Hepatocyte (in vitro differentiated cells): ENCODE data around the gene PHLDA2. TPM values are rescaled to one million over a fixed set of nuclear protein-coding genes. Genes with fewer than 3 reads are reported as not detected.

Source experiments
- DNase-seq: peaks from one replicate; pipeline ENCODE4 v3.0.0-alpha.2; 2016; ENCODE audit warnings: low spot score
- H2AFZ ChIP-seq: fragments of 200-600 bp; sonication (generic); 2 replicates; pipeline ENCODE4 v1.6.0; 2016; ENCODE audit warnings: antibody characterized with exemption, mild to moderate bottlenecking
- H3K27ac ChIP-seq: fragments of 200-600 bp; sonication (generic); 2 replicates; pipeline ENCODE4 v1.5.1; 2016; ENCODE audit warnings: mild to moderate bottlenecking
- H3K27me3 ChIP-seq: fragments of 200-600 bp; sonication (generic); 2 replicates; pipeline ENCODE4 v1.6.1; 2016
- H3K36me3 ChIP-seq: fragments of 200-600 bp; sonication (generic); replicated peaks from 2 replicates; pipeline ENCODE4 v1.5.1; 2016; ENCODE audit warnings: low read depth; ENCODE audit not compliant: insufficient read depth
- H3K4me1 ChIP-seq: fragments of 200-600 bp; sonication (generic); 2 replicates; pipeline ENCODE4 v1.5.1; 2016; ENCODE audit warnings: mild to moderate bottlenecking, moderate library complexity; ENCODE audit not compliant: insufficient read depth
- H3K4me2 ChIP-seq: fragments of 200-600 bp; sonication (generic); 2 replicates; pipeline ENCODE4 v1.6.0; 2016
- H3K4me3 ChIP-seq: fragments of 200-600 bp; sonication (generic); 2 replicates; pipeline ENCODE4 v1.5.1; 2016; ENCODE audit warnings: mild to moderate bottlenecking
- H3K79me2 ChIP-seq: fragments of 200-600 bp; sonication (generic); 2 replicates; pipeline ENCODE4 v1.6.0; 2017; ENCODE audit warnings: mild to moderate bottlenecking
- H3K9me2 ChIP-seq: fragments of 200-600 bp; sonication (generic); replicated peaks from 2 replicates; pipeline ENCODE4 v1.6.0; 2017; ENCODE audit warnings: mild to moderate bottlenecking; ENCODE audit not compliant: insufficient read depth
- H3K9me3 ChIP-seq: fragments of 200-600 bp; sonication (generic); 2 replicates; pipeline ENCODE4 v1.5.1; 2016; ENCODE audit warnings: low read depth, mild to moderate bottlenecking
- H4K20me1 ChIP-seq: fragments of 200-600 bp; sonication (generic); 2 replicates; pipeline ENCODE4 v1.6.0; 2016; ENCODE audit warnings: mild to moderate bottlenecking; ENCODE audit not compliant: insufficient read depth, poor library complexity, severe bottlenecking
- EZH2 ChIP-seq: fragments of 200-600 bp; sonication (generic); IDR thresholded peaks from 2 replicates; pipeline ENCODE4 v1.6.1; 2016; ENCODE audit warnings: antibody characterized with exemption, mild to moderate bottlenecking, borderline replicate concordance
- EZH2phosphoT487 ChIP-seq: fragments of 200-600 bp; sonication (generic); IDR thresholded peaks from one replicate; pipeline ENCODE4 v1.6.1; 2018; ENCODE audit warnings: antibody characterized with exemption, mild to moderate bottlenecking, low read depth, moderate library complexity; ENCODE audit not compliant: unreplicated experiment, severe bottlenecking
- WGBS: methylation state at CpG from one replicate; pipeline ENCODE4 v1.1.6; 2016; ENCODE audit warnings: low lambda C conversion rate; ENCODE audit errors: missing lambda C conversion rate; 5-methylcytosine and 5-hydroxymethylcytosine counted together
- polyA plus RNA-seq: library from polyadenylated mRNA; unstranded; fragments of >200 nt; fragmentation: Nextera tagmentation; extraction: Ambion mirVana; gene quantifications from 2 replicates; pipeline ENCODE4 v1.2.1, GENCODE V29; 2016
- total RNA-seq: library from RNA; depleted of rRNA; stranded (reverse); fragments of >200 nt; gene quantifications from 2 replicates; pipeline ENCODE4 v1.2.3, GENCODE V29; 2014
- TF ChIP-seq, protein P1 (sequence below): fragments of 200-600 bp; sonication (generic); IDR thresholded peaks from 2 replicates; pipeline ENCODE4 v1.5.1; 2016; ENCODE audit warnings: antibody characterized with exemption, mild to moderate bottlenecking; ENCODE audit not compliant: poor library complexity

Gene PHLDA2
- total and polyA plus RNA-seq, 2 experiments from 2014 or later = 7.1 to 62.4 TPM

DNA sequence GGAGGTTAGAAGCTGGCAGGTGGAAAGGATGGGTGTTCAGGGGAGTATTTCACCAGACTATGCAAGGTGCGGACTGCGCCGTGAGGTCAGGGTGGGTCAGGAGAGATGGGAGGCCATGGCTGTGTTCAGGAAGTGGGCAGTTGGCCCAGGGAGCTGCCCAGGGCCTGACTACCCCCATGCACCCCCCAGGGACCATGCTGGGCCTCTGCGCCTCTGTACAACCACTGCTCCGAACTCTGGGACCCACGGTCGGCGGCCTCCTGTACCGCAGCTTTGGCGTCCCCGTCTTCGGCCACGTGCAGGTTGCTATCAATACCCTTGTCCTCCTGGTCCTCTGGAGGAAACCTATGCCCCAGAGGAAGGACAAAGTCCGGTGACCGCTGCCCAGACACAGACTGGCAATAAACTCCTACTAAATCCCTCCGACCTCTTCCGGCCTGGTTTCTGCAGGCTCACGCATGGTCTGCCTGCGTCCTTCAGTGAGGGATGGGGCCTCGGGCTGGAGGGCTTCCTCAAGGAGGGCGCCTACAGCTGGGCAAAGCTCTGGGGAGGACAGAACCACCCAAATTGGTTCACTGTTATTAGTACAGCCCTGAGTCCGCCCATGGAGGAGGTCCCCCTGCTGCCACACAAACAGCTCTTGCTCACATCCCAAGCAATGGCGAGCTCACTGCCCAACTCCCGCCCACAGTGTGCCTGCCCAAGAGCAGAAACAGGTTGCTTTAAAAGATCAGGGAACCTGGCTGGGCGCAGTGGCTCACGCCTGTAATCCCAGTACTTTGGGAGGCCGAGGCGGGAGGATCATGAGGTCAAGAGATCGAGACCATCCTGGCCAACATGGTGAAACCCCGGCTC is 4.2 kb downstream of the PHLDA2 start:
- WGBS = 93% methylated on average over 30 of the region's 30 CpGs
- H3K79me2 ChIP-seq = no peaks in the 10 kb centered on the region
- no peak overlapping the region for H3K4me2 ChIP-seq
- no peaks in the 10 kb centered on the region for H4K20me1 ChIP-seq
- no peaks in the 10 kb centered on the region for H3K36me3 ChIP-seq
- H3K4me1 ChIP-seq = peaks cover 14% of the 10 kb centered on the region
- peaks cover 25% of the 10 kb centered on the region for H3K27me3 ChIP-seq
- no peak for DNase-seq
- H3K9me3 ChIP-seq = no peaks in the 10 kb centered on the region
- H3K27ac ChIP-seq = no peak overlapping the region
- H2AFZ ChIP-seq = no peak overlapping the region
- TF ChIP-seq EZH2phosphoT487 = no peak
- TF ChIP-seq EZH2 = no peak
- TF ChIP-seq, protein P1, sequence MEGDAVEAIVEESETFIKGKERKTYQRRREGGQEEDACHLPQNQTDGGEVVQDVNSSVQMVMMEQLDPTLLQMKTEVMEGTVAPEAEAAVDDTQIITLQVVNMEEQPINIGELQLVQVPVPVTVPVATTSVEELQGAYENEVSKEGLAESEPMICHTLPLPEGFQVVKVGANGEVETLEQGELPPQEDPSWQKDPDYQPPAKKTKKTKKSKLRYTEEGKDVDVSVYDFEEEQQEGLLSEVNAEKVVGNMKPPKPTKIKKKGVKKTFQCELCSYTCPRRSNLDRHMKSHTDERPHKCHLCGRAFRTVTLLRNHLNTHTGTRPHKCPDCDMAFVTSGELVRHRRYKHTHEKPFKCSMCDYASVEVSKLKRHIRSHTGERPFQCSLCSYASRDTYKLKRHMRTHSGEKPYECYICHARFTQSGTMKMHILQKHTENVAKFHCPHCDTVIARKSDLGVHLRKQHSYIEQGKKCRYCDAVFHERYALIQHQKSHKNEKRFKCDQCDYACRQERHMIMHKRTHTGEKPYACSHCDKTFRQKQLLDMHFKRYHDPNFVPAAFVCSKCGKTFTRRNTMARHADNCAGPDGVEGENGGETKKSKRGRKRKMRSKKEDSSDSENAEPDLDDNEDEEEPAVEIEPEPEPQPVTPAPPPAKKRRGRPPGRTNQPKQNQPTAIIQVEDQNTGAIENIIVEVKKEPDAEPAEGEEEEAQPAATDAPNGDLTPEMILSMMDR = no peak
- no peaks in the 10 kb centered on the region for H3K9me2 ChIP-seq
- H3K4me3 ChIP-seq = no peak overlapping the region

DNA sequence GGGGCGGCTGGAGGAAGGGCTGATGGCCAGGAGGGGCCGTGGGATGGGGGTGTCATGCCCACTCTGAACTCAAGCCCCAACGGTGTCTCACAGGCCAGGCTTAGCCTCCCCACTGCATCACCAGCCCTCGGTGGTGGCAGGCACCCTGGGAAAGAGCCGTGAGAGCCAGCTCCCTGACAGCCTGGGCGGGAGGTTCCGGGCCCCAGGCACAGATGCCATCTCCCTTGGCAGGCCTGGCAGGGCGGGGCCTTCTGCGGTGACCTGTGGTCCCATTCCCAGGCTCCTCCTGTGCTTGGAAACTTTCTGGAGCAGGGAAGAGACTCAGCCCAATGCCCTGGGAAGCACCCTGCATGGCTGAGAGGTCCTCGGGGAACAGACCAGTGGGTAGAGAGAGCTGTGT is 4.8 kb downstream of the PHLDA2 start:
- TF ChIP-seq, protein P1 = no peak
- no peak for TF ChIP-seq EZH2
- TF ChIP-seq EZH2phosphoT487 = no peak
- H3K36me3 ChIP-seq = no peaks in the 10 kb centered on the region
- H3K9me2 ChIP-seq = no peaks in the 10 kb centered on the region
- no peak overlapping the region for H3K4me2 ChIP-seq
- no peaks in the 10 kb centered on the region for H3K9me3 ChIP-seq
- H3K27ac ChIP-seq = no peak overlapping the region
- peaks cover 21% of the 10 kb centered on the region for H3K27me3 ChIP-seq
- 82% methylated on average over 6 of the region's 10 CpGs for WGBS
- H3K79me2 ChIP-seq = no peaks in the 10 kb centered on the region
- peaks cover 10% of the 10 kb centered on the region for H3K4me1 ChIP-seq
- H3K4me3 ChIP-seq = no peak overlapping the region
- no peaks in the 10 kb centered on the region for H4K20me1 ChIP-seq
- DNase-seq = no peak
- H2AFZ ChIP-seq = no peak overlapping the region

DNA sequence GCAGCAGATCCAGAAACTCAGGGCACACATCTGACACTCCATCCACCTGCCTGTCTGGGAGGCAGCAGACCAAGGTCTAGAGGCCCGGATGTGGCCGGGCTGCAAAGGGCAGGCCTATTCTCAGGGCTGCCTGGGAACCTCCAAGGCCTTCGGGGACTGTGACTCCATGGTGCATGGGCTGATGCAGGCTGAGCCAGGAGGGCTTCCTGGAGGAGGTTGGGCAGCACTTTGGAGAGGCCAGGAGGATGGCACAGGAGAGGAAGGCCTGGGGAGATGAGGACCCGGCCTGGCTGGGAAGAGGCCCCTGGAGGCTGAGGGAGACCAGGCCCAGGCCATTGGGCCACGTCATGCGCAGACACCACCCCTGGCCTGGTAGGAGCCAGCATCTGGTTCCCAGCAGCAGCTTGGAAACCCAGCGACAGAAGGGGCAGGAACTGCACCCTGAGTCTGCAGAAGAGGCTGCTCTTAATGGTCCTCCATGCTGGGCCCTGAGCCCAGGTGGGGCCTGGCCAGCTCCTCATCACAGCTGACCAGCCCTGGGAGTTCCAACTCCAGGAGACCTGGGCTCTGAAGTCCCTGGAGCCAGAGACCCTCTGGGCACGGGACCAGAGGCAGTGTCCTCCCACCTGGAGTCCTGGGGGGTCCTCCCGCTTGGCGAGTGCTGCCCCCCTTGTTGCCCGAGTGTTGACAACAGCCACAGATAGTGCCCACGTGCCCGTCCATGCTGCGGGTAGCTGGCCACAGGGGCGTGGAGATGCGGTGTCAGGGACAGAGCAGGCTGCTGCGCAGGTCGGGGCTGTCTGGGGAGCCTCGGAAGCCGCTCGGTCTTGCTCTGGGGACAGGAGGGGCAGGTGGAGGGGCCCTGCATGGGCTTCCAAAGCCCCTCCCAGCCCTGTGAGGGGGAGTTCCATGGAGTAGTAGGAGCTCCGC is 5.5 kb downstream of the PHLDA2 start:
- Histone ChIP-seq H3K27ac (no peak overlapping the region), H3K9me3 (no peaks in the 10 kb centered on the region), H3K4me1 (peaks cover 9% of the 10 kb centered on the region), H3K79me2 (no peaks in the 10 kb centered on the region), H3K4me2 (no peak overlapping the region), H2AFZ (no peak overlapping the region), H3K36me3 (no peaks in the 10 kb centered on the region), H3K27me3 (peaks cover 19% of the 10 kb centered on the region), H3K9me2 (no peaks in the 10 kb centered on the region), H3K4me3 (no peak overlapping the region), H4K20me1 (no peaks in the 10 kb centered on the region)
- WGBS = 92% methylated on average over 21 of the region's 22 CpGs
- DNase-seq = no peak
- no peak for TF ChIP-seq EZH2phosphoT487
- TF ChIP-seq EZH2 = no peak
- TF ChIP-seq, protein P1 = no peak
